ENCODE results near the gene SLC2A9.

- no peak for TF ChIP-seq POLR2A (IDR thresholded peaks at IDR 0.05)
- no peak for TF ChIP-seq CTCF (IDR thresholded peaks at IDR 0.05)
Observed at GRCh38 chr4:10007436-10007740, 13.9 kb downstream of the SLC2A9 start.
